ENCODE results near the gene ZNF536. TPM values are rescaled to one million over a fixed set of nuclear protein-coding genes. Genes with fewer than 3 reads are reported as not detected.

ZNF536 gene
- total RNA-seq, 3 donors from 2014 or later = 1.3 to 7.3 (median 1.3) TPM

- intact Hi-C loops (cut with DNase I, micrococcal nuclease) = no loop called here
- DNase-seq (no peak), ATAC-seq (no peak)
- Histone ChIP-seq H3K9me3 (no peaks in the 10 kb centered on the region), H3K36me3 (ENCODE audit: low read depth) (no peaks in the 10 kb centered on the region), H3K4me1 (ENCODE audit: low read depth) (no peaks in the 10 kb centered on the region), H3K4me3 (no peak overlapping the region)
- TF ChIP-seq CTCF (IDR thresholded peaks at IDR 0.05) = no peak
Measured at GRCh38 chr19:30437869-30438268, 65.7 kb downstream of the ZNF536 start.

GRCh38 chr19:30439310-30439709, 67.1 kb downstream of the ZNF536 start:
- DNase-seq (no peak), ATAC-seq (no peak)
- H3K36me3 ChIP-seq (ENCODE audit: low read depth) = no peaks in the 10 kb centered on the region
- TF ChIP-seq CTCF (IDR thresholded peaks at IDR 0.05) = no peak
- intact Hi-C loops (cut with DNase I, micrococcal nuclease) = no loop called here
- no peak overlapping the region for H3K4me3 ChIP-seq
- no peaks in the 10 kb centered on the region for H3K9me3 ChIP-seq
- H3K4me1 ChIP-seq (ENCODE audit: low read depth) = no peaks in the 10 kb centered on the region

- no peak for TF ChIP-seq CTCF (IDR thresholded peaks at IDR 0.05)
- H3K9me3 ChIP-seq = no peaks in the 10 kb centered on the region
- H3K4me1 ChIP-seq (ENCODE audit: low read depth) = no peaks in the 10 kb centered on the region
- ATAC-seq (no peak), DNase-seq (no peak)
- H3K36me3 ChIP-seq (ENCODE audit: low read depth) = no peaks in the 10 kb centered on the region
- H3K4me3 ChIP-seq = no peak overlapping the region
- intact Hi-C loops (cut with DNase I, micrococcal nuclease) = no loop called here
Measured at GRCh38 chr19:30441011-30441410, 68.8 kb downstream of the ZNF536 start.

- H3K9me3 ChIP-seq = no peaks in the 10 kb centered on the region
- no peak overlapping the region for H3K4me3 ChIP-seq
- no peak for TF ChIP-seq CTCF (IDR thresholded peaks at IDR 0.05)
- H3K4me1 ChIP-seq (ENCODE audit: low read depth) = no peaks in the 10 kb centered on the region
- ATAC-seq (no peak), DNase-seq (no peak)
- intact Hi-C loops (cut with DNase I, micrococcal nuclease) = no loop called here
- H3K36me3 ChIP-seq (ENCODE audit: low read depth) = no peaks in the 10 kb centered on the region
Measured at GRCh38 chr19:30442674-30443073, 70.5 kb downstream of the ZNF536 start.

- Histone ChIP-seq H3K9me3 (no peaks in the 10 kb centered on the region), H3K4me3 (no peak overlapping the region)
Measured at GRCh38 chr19:30443531-30444252, 71.5 kb downstream of the ZNF536 start.

More at GRCh38 chr19:30443531-30444252, 71.5 kb downstream of the ZNF536 start:
- H3K36me3 ChIP-seq (ENCODE audit: low read depth) = no peaks in the 10 kb centered on the region
- H3K4me1 ChIP-seq (ENCODE audit: low read depth) = no peaks in the 10 kb centered on the region
- no peak for DNase-seq
- ATAC-seq = no peak
- intact Hi-C loops (cut with DNase I, micrococcal nuclease) = no loop called here
- no peak for TF ChIP-seq CTCF (IDR thresholded peaks at IDR 0.05)

Data from mucosa of descending colon (tissue), 3 donors.